Right cardiac atrium (tissue), 5 donors: ENCODE measurements around the gene CRTC3. TPM values are rescaled to one million over a fixed set of nuclear protein-coding genes. Genes with fewer than 3 reads are reported as not detected.

Experiments used
- ATAC-seq, 2 donors: fragments of 200-7000 bp; cut with Tn5 transposase; one replicate each; pipeline versions ENCODE4 v1.8.0 to v1.9.1; 2020; ENCODE audit warnings: moderate library complexity in 2 of 2, mild to moderate bottlenecking in 1 of 2
- DNase-seq, 3 donors: peaks; one replicate each; pipeline ENCODE4 v3.0.0-alpha.2; 2020
- H3K27ac ChIP-seq: one replicate; pipeline ENCODE4 v1.5.1; 2013; ENCODE audit warnings: mild to moderate bottlenecking, low read length, control low read depth, moderate library complexity
- H3K27me3 ChIP-seq: one replicate; pipeline ENCODE4 v1.6.1; 2013; ENCODE audit not compliant: control insufficient read depth, insufficient read depth
- H3K4me1 ChIP-seq: one replicate; pipeline ENCODE4 v1.6.1; 2013; ENCODE audit warnings: low read length; ENCODE audit not compliant: control insufficient read depth, insufficient read depth
- H3K4me3 ChIP-seq: one replicate; pipeline ENCODE4 v1.5.1; 2013; ENCODE audit warnings: low read length, control low read depth
- H3K9me3 ChIP-seq: one replicate; pipeline ENCODE4 v1.6.1; 2013; ENCODE audit warnings: low read length; ENCODE audit not compliant: control insufficient read depth
- WGBS: extraction: QIAGEN DNeasy Blood & Tissue Kit; methylation state at CpG from one replicate; pipeline ENCODE4 v1.1.7; 2013; 5-methylcytosine and 5-hydroxymethylcytosine counted together
- intact Hi-C, 4 donors: fragments of 100-400 bp; cut with DNase I; formaldehyde crosslinking; loops; one replicate each; pipeline versions ENCODE4 v1.11.0 to v1.14.0; 2022 to 2023
- polyA plus RNA-seq: library from polyadenylated mRNA; stranded (reverse); fragments of 200-250 nt; gene quantifications from one replicate; pipeline ENCODE4 v1.2.3, GENCODE V29; 2013
- total RNA-seq, 4 donors: library from RNA; stranded (reverse); fragmentation: NEBNext Ultra II Directional; extraction: Animal tissue kit (Norgen Biotek cat#: 25700); gene quantifications; one replicate each; pipeline ENCODE4 v1.2.1, GENCODE V29; 2021
- donor health status: healthy with polysubstance abuse.
- donor health status: DM: no; HTN: yes; CAD: no.
- donor health status: DM: no; HTN: no; CAD: no.
- donor health status: DM: no; HTN: yes; CAD: no; lungs with severe emphysema.
- donor health status: DM: yes; HTN: yes; CAD: no.

CRTC3 gene
- total and polyA plus RNA-seq, 5 donors, result 15.1 to 35.5 (median 30.4) TPM

- no peak for ATAC-seq
- no peak for DNase-seq
These were observed 113.0 kb downstream of the CRTC3 start for GRCh38 chr15:90642464-90643300.

GRCh38 chr15:90643301-90643632 is 113.5 kb downstream of the CRTC3 start:
- DNase-seq (no peak), ATAC-seq (no peak)
- intact Hi-C loops, result loop anchor here in 2 of 4 donors (10.0 kb wide), 2 partner anchors 52 to 132 kb away; no protein-coding TSS in a partner anchor
- H3K4me1 ChIP-seq, result no peaks in the 10 kb centered on the region
- WGBS, result 95% methylated on average over 7 of the region's 7 CpGs
- no peak overlapping the region for H3K4me3 ChIP-seq
- H3K27ac ChIP-seq, result no peak overlapping the region
- H3K27me3 ChIP-seq, result no peaks in the 10 kb centered on the region
- H3K9me3 ChIP-seq, result no peaks in the 10 kb centered on the region

More at GRCh38 chr15:90642464-90643300, 113.0 kb downstream of the CRTC3 start:
- Histone ChIP-seq H3K4me3 (no peak overlapping the region), H3K27me3 (no peaks in the 10 kb centered on the region), H3K27ac (no peak overlapping the region), H3K4me1 (no peaks in the 10 kb centered on the region), H3K9me3 (no peaks in the 10 kb centered on the region)
- intact Hi-C loops, result loop anchor here in 2 of 4 donors (10.0 kb wide), 2 partner anchors 52 to 132 kb away; no protein-coding TSS in a partner anchor
- 91% methylated on average over 30 of the region's 30 CpGs for WGBS

GRCh38 chr15:90644526-90644925 is 114.8 kb downstream of the CRTC3 start:
- no peak for ATAC-seq
- Histone ChIP-seq H3K27me3 (no peaks in the 10 kb centered on the region), H3K4me3 (no peak overlapping the region), H3K4me1 (no peaks in the 10 kb centered on the region), H3K9me3 (no peaks in the 10 kb centered on the region), H3K27ac (no peak overlapping the region)
- DNase-seq, result no peak
- intact Hi-C loops, result loop anchor here in 2 of 4 donors (10.0 kb wide), 2 partner anchors 50 to 130 kb away; no protein-coding TSS in a partner anchor
- WGBS, result 91% methylated on average over 8 of the region's 8 CpGs

GRCh38 chr15:90644952-90645725 is 115.4 kb downstream of the CRTC3 start:
- Histone ChIP-seq H3K9me3 (no peaks in the 10 kb centered on the region), H3K4me1 (no peaks in the 10 kb centered on the region), H3K27ac (no peak overlapping the region), H3K27me3 (no peaks in the 10 kb centered on the region), H3K4me3 (no peak overlapping the region)
- WGBS, result 77% methylated on average over 9 of the region's 9 CpGs
- intact Hi-C loops, result loop anchor here in 3 of 4 donors (5.0 to 10.0 kb wide), 4 partner anchors 47 to 242 kb away; no protein-coding TSS in a partner anchor
- DNase-seq (no peak), ATAC-seq (no peak)

GRCh38 chr15:90645873-90646575 is 116.3 kb downstream of the CRTC3 start:
- H3K9me3 ChIP-seq, result no peaks in the 10 kb centered on the region
- H3K27me3 ChIP-seq, result no peaks in the 10 kb centered on the region
- no peak overlapping the region for H3K27ac ChIP-seq
- intact Hi-C loops, result loop anchor here in 3 of 4 donors (5.0 to 10.0 kb wide), 4 partner anchors 46 to 241 kb away; no protein-coding TSS in a partner anchor
- 81% methylated on average over 23 of the region's 23 CpGs for WGBS
- H3K4me3 ChIP-seq, result no peak overlapping the region
- H3K4me1 ChIP-seq, result no peaks in the 10 kb centered on the region
- DNase-seq (peak in 1 of 3 donors; percentile 45), ATAC-seq (no peak)

GRCh38 chr15:90646662-90647305 is 117.1 kb downstream of the CRTC3 start:
- Histone ChIP-seq H3K4me3 (no peak overlapping the region), H3K4me1 (no peaks in the 10 kb centered on the region), H3K27me3 (no peaks in the 10 kb centered on the region), H3K27ac (no peak overlapping the region), H3K9me3 (no peaks in the 10 kb centered on the region)
- WGBS, result 67% methylated on average over 6 of the region's 6 CpGs
- ATAC-seq (no peak), DNase-seq (no peak)
- intact Hi-C loops, result loop anchor here in 3 of 4 donors (5.0 to 10.0 kb wide), 4 partner anchors 46 to 241 kb away; no protein-coding TSS in a partner anchor

- no peak overlapping the region for H3K4me3 ChIP-seq
- ATAC-seq (no peak), DNase-seq (no peak)
- H3K9me3 ChIP-seq, result no peaks in the 10 kb centered on the region
- intact Hi-C loops, result loop anchor here in 3 of 4 donors (5.0 to 10.0 kb wide), 4 partner anchors 45 to 240 kb away; no protein-coding TSS in a partner anchor
- no peak overlapping the region for H3K27ac ChIP-seq
- no peaks in the 10 kb centered on the region for H3K4me1 ChIP-seq
- no peaks in the 10 kb centered on the region for H3K27me3 ChIP-seq
- WGBS, result 67% methylated on average over 2 of the region's 2 CpGs
These were observed 117.6 kb downstream of the CRTC3 start for GRCh38 chr15:90647326-90647725.

- no peak overlapping the region for H3K4me3 ChIP-seq
- H3K4me1 ChIP-seq, result no peaks in the 10 kb centered on the region
- intact Hi-C loops, result loop anchor here in 3 of 4 donors (1.0 to 10.0 kb wide), 6 partner anchors 44 to 239 kb away; no protein-coding TSS in a partner anchor
- no peaks in the 10 kb centered on the region for H3K27me3 ChIP-seq
- no peaks in the 10 kb centered on the region for H3K9me3 ChIP-seq
- ATAC-seq, result peak; percentile 83 to 90
- peak; percentile 71 to 83 (median 78) for DNase-seq
- peak overlapping the region; percentile 57 for H3K27ac ChIP-seq
- 20% methylated on average over 14 of the region's 14 CpGs for WGBS
These were observed 118.7 kb downstream of the CRTC3 start for GRCh38 chr15:90648137-90649070.

GRCh38 chr15:90650117-90650955 is 120.6 kb downstream of the CRTC3 start:
- no peaks in the 10 kb centered on the region for H3K27me3 ChIP-seq
- no peak for ATAC-seq
- H3K27ac ChIP-seq, result no peak overlapping the region
- no peak for DNase-seq
- 59% methylated on average over 8 of the region's 8 CpGs for WGBS
- H3K9me3 ChIP-seq, result no peaks in the 10 kb centered on the region
- no peaks in the 10 kb centered on the region for H3K4me1 ChIP-seq
- no peak overlapping the region for H3K4me3 ChIP-seq
- intact Hi-C loops, result loop anchor here in 1 of 4 donors (2.0 to 5.0 kb wide), 2 partner anchors 42 to 234 kb away; partner anchors contain the start of gene FES
